SJCRH30 (cell line): Measurements from ENCODE around the gene SNCB. TPM values are rescaled to one million over a fixed set of nuclear protein-coding genes. Genes with fewer than 3 reads are reported as not detected.

Experiments used
- DNase-seq, 2 experiments: peaks; one replicate each; pipeline ENCODE4 v3.0.0-alpha.2; 2015 to 2020
- H3K27ac ChIP-seq: fragments of 250-450 bp; sonication (Bioruptor Pico); 2 replicates; pipeline ENCODE4 v1.5.1; 2020; ENCODE audit warnings: mild to moderate bottlenecking, moderate library complexity
- H3K27me3 ChIP-seq: fragments of 250-450 bp; sonication (Bioruptor Pico); 2 replicates; pipeline ENCODE4 v1.5.1; 2020; ENCODE audit warnings: mild to moderate bottlenecking, moderate library complexity
- H3K36me3 ChIP-seq: fragments of 250-450 bp; sonication (Bioruptor Pico); 2 replicates; pipeline ENCODE4 v1.5.1; 2020; ENCODE audit warnings: mild to moderate bottlenecking, moderate library complexity
- H3K4me1 ChIP-seq: fragments of 250-450 bp; sonication (Bioruptor Pico); 2 replicates; pipeline ENCODE4 v1.5.1; 2020; ENCODE audit warnings: mild to moderate bottlenecking, moderate library complexity
- H3K4me3 ChIP-seq: fragments of 250-450 bp; sonication (Bioruptor Pico); 2 replicates; pipeline ENCODE4 v1.5.1; 2020; ENCODE audit warnings: mild to moderate bottlenecking, moderate library complexity
- H3K9me3 ChIP-seq: fragments of 250-450 bp; sonication (Bioruptor Pico); replicated peaks from 2 replicates; pipeline ENCODE4 v1.5.1; 2020; ENCODE audit warnings: mild to moderate bottlenecking, moderate library complexity
- total RNA-seq: library from RNA; depleted of rRNA; stranded (reverse); fragments of >200 nt; shearing (Covaris generic); gene quantifications from 2 replicates; pipeline ENCODE4 v1.2.3, GENCODE V29; 2014

The SNCB gene
- total RNA-seq, 1 experiment from 2014 or later, result not detected

DNA sequence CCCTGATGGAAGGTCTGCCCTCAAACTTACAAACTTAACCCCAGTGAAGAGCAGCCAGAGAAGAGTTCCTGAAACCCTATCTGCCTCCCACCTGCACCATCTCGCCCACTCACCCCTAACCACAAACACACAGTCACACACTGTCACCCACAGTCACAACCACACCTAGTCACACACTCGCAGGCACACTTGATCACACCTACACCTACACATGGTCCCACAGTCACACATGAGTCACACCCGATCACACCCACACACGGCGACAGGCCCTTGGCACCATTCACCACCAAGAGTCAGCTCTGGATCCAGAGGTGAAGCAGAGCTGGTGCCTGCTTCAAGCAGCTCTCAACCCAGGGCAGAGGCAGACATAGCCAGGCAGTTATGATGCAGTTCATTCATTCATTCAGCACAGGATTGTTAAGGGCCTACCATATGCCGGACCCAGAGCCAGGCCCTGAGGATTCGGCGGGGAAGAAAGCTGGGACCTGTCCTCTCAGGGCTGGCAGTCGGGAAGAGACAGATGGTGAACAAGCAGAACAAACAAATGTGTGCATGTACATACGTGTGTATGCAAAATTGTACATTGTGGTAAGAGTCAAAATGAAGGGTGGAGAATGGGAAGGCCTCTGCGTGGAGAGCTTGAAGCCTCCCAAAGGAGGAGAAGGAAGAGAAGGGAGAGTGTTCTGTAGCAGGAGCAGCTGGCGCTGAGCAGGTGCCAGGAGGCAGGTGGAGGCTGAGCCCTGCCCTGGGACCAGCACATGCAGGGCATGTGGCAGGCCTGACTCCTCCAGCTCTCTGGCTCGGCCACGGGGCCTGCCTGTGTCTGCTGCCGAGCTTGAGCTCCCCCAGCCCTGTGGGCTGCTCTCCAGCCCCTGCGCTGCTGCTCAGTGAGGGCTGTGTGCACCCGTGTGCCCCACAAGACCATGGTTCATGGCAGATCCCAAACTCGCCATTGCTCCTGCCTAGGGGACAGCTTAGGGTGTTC lies 23.4 kb upstream of the SNCB start:
- no peaks in the 10 kb centered on the region for H3K9me3 ChIP-seq

DNA sequence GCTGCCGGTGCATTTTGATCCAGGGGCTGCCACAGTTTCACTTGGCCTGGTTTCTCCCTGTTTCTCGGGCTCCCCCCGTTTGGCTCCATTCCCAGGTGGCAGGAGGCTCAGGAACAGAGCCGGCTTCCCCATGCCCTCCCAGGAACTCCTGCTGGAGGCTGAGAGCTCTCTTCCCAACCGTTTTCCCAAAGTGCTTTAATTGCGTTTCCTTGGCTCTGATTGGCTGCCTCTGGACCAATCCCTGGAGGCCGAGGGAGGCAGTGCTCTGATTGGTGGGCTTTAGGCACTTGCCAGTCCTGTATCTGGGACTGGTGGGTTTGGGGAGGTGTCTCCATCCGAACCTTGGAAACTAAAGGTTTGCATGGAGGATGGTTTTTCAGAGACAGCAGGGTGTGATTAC lies 21.8 kb upstream of the SNCB start:
- peaks cover 3% of the 10 kb centered on the region; the same call in 1 of the 2 replicates for H3K4me1 ChIP-seq
- H3K27ac ChIP-seq, result no peak overlapping the region
- peak in 1 of 2 experiments; percentile 46 for DNase-seq
- no peaks in the 10 kb centered on the region for H3K36me3 ChIP-seq
- H3K9me3 ChIP-seq, result no peaks in the 10 kb centered on the region
- H3K4me3 ChIP-seq, result no peak overlapping the region
- H3K27me3 ChIP-seq, result no peaks in the 10 kb centered on the region

More for the DNA sequence above, 23.4 kb upstream of the SNCB start:
- no peak for DNase-seq
- H3K36me3 ChIP-seq, result no peaks in the 10 kb centered on the region
- H3K27ac ChIP-seq, result no peak overlapping the region
- H3K4me3 ChIP-seq, result no peak overlapping the region
- no peaks in the 10 kb centered on the region for H3K27me3 ChIP-seq
- H3K4me1 ChIP-seq, result no peaks in the 10 kb centered on the region

DNA sequence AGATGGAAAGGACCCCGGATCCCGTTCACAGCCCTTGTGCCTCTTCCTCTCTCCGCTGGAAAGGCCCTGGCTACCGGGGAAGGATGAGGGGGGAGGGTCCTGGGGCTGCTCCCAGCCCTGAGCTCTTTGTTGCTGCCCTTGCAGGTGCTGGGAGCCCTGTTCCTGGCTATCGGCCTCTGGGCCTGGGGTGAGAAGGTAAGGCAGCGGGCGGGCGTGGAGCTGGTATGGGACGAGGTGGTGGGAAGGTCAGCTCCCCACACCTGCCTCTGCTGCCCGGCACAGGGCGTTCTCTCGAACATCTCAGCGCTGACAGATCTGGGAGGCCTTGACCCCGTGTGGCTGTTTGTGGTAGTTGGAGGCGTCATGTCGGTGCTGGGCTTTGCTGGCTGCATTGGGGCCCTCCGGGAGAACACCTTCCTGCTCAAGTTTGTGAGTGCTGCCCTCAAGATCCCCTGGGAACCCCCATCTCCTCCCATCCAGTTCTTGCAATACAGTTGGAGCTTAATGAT lies 21.2 kb upstream of the SNCB start:
- Histone ChIP-seq H3K9me3 (no peaks in the 10 kb centered on the region), H3K4me1 (peaks cover 3% of the 10 kb centered on the region; the same call in 1 of the 2 replicates), H3K27ac (no peak overlapping the region), H3K27me3 (no peaks in the 10 kb centered on the region), H3K36me3 (no peaks in the 10 kb centered on the region), H3K4me3 (no peak overlapping the region)
- no peak for DNase-seq

DNA sequence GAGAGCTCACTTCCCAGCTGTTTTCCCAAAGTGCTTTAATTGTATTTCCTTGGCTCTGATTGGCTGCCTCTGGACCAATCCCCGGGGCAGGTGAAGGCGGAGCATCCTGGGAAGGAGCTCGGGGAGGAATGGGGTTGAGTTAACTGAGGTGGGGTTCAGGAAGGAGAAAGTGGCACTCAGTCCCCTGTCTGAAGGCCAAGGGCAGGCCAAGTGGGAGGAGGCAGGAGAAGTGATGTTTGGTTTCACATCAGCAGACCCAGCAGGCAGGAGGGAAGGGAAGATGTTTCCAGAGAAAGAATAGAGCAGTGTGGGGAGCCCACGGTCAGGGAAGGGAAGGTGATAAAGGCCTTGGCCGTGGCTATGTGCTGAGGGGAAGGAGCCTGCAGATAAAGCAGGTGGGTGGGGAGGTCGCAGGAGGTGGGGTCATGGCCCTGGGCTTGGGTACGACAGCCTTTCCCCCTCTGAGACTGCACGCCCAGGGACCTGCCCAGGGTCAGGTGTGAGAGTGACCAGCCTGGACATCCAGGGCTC lies 20.1 kb upstream of the SNCB start:
- H3K4me1 ChIP-seq, result peaks cover 3% of the 10 kb centered on the region; the same call in 1 of the 2 replicates
- no peak overlapping the region for H3K27ac ChIP-seq
- H3K36me3 ChIP-seq, result no peaks in the 10 kb centered on the region
- peak in 1 of 2 experiments; percentile 44 for DNase-seq
- no peaks in the 10 kb centered on the region for H3K9me3 ChIP-seq
- H3K4me3 ChIP-seq, result no peak overlapping the region
- no peaks in the 10 kb centered on the region for H3K27me3 ChIP-seq

DNA sequence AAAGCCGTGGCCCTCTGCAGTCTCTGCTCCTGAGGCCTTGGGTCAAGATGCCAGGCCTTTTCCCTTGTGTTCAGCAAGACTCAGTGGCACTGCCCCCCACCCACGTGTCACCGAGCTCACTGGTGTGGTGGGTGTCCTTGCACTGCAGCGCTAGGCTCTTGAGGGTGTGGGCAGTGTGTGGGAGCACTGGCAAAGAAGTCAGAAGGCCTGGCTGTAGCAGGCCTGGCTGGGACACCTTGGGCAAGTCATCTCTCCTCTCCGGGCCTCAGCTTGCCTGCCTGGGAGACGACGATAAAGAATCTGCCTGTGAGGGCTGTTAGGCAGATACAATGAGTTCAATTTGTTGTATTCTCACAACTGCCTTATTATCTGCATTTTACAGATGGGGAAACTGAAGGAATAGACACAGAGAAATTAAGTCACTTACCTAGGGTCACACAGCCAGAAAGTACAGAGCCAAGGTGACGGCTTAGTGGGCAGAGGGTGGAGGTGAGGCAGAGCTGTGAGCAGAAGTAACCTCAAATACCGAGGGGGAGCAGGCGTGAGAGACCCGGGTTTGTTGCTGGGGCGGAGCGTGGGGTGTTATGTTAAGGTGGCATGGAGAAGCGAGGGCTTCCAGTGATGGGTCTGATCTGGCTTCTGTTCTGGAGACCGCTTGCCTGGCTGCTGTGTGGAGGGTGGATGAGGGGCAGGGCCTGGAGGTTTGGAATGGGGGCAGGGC lies 18.3 kb upstream of the SNCB start:
- H3K27me3 ChIP-seq, result peaks cover under 1% of the 10 kb centered on the region; the same call in 1 of the 2 replicates
- H3K4me1 ChIP-seq, result peaks cover 3% of the 10 kb centered on the region; the same call in 1 of the 2 replicates
- H3K9me3 ChIP-seq, result no peaks in the 10 kb centered on the region
- no peak for DNase-seq
- H3K4me3 ChIP-seq, result peak overlapping the region; percentile 69
- no peak overlapping the region for H3K27ac ChIP-seq
- H3K36me3 ChIP-seq, result no peaks in the 10 kb centered on the region

DNA sequence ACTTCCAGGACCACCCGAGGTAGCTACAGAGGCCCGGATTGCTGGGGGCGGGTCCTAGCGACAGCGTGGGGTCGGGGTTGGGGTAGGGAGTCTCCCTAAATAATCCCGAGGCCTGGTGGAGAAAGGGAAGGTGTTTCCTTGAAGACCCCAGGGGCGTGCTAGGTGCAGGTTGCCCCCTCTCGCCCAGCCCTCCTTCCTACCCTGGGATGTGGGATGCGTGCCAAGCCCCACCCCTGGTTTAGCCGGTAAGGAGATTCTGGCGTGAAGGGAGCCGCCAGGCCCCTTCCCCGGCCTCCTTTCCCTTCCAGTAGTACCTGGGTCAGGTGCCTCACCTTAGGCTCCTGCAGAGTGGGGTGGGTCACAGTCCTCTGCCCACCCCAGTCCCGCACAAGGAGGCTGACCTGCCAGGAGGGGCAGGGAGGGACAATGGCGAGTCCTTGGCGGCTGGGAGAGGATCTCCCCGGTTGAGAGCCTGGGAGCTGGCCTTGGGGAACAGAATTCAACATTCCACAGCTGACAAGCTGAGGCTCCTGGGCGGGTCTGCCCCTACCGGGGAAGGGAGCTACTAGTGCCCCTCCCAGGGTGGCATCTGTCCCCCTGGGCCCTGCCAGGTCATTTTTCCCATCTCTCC lies 17.6 kb upstream of the SNCB start:
- no peaks in the 10 kb centered on the region for H3K9me3 ChIP-seq
- peaks cover 3% of the 10 kb centered on the region; the same call in 1 of the 2 replicates for H3K4me1 ChIP-seq
- no peaks in the 10 kb centered on the region for H3K36me3 ChIP-seq
- peak overlapping the region; percentile 69 for H3K4me3 ChIP-seq
- H3K27me3 ChIP-seq, result peaks cover 4% of the 10 kb centered on the region; the same call in 1 of the 2 replicates
- DNase-seq, result peak; percentile 64 to 68
- H3K27ac ChIP-seq, result peak overlapping the region; percentile 38; the same call in 1 of the 2 replicates

DNA sequence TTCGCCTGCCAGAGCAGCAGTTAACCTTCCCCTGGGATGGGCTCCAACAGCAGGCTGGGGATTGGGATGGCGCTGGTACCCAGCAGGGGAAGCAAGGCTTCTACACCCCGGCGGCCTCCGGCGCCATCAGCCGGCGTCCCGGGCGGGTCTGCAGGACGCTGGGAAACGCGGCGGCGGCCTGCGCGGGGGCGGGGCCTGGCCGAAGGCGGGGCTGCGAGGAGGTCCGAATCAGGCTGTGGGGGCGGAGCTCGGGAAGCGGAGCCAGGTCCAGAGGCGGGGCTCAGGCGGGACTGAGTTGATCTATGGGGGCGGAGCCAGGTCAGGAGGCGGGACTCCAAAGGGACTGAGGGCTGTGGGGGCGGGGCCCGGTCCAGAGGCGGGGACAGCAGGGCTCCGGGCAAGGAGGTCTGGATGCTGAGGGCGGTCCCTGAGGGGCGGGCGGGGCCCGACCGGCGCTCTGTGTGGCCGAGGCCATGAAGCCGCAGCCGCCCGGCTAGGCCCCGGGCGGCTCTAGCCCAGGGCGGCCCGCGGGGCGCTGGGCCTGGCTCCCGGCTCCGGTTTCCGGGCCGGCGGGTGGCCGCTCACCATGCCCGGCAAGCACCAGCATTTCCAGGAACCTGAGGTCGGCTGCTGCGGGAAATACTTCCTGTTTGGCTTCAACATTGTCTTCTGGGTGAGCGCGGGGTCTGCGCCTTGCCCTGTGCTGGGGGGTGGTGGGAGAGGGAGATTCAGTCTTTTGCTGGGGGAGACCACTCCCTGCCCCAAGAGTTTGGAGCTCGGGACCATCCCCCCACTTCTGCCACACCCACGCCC lies 16.9 kb upstream of the SNCB start, which contains the start of gene TSPAN17:
Gene TSPAN17, plus strand, starts transcription at position 455 of the 813 bp plus-strand sequence. Its CDS starts 132 bp downstream, at position 587.
- H3K27ac ChIP-seq, result peak within 1 kb of the TSS; percentile 38; the same call in 1 of the 2 replicates
- no peaks in the 10 kb centered on the region for H3K9me3 ChIP-seq
- peak; percentile 100 for DNase-seq
- no peaks in the 10 kb centered on the region for H3K36me3 ChIP-seq
- peaks cover 3% of the 10 kb centered on the region; the same call in 1 of the 2 replicates for H3K4me1 ChIP-seq
- H3K4me3 ChIP-seq, result peak within 1 kb of the TSS; percentile 69
- peaks cover 4% of the 10 kb centered on the region; the same call in 1 of the 2 replicates for H3K27me3 ChIP-seq

DNA sequence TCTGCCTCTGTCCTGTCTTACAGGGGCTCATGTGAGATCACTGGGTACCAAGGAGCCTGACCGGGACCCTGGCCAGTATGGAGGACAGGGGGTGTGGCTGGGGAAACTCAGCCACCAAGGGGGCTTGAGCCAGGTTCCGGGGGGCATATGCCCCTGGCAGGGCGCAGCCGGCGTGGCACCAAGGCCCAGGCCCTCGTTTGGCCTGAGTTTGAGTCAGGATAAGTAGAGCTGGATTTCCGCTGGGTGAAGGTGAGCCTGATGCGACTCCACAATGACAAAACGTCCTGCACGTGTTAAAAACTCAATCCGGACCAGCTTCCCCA lies 16.3 kb upstream of the SNCB start:
- H3K4me1 ChIP-seq, result peaks cover 3% of the 10 kb centered on the region; the same call in 1 of the 2 replicates
- H3K27me3 ChIP-seq, result peaks cover 4% of the 10 kb centered on the region; the same call in 1 of the 2 replicates
- peak overlapping the region; percentile 10; the same call in 1 of the 2 replicates for H3K27ac ChIP-seq
- peak overlapping the region; percentile 69 for H3K4me3 ChIP-seq
- no peaks in the 10 kb centered on the region for H3K36me3 ChIP-seq
- H3K9me3 ChIP-seq, result no peaks in the 10 kb centered on the region
- no peak for DNase-seq

DNA sequence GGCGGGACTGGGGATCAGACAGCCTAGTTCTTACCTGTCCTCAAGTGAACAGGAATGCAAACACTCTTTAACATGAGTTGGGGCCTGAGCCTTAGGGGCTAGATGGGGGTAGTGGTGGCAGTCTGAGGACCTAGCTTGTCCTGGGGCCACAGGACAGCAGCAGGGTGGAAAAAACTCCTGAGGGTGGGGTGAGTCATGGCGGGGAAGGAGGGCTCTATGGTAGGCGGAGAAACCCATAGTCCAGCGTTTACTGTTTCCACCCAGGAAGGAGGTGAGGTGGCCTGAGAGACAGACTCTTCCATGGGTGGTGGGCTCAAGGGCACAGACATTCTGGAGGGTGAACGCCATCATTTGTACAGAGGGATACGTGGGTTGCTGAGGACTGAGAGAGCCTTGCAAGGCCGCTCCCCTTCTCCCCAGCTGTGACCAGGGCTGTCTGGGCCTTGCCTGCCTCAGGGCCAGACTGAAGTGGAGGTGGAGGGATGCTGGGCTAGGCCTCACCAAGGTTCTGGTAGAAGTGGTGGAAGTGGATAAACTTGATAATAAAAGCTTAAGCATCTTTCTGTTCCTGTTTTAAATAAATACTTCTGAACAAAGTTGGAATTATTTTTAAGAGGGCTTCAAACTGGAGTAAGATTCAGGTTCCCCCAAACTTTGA lies 15.8 kb upstream of the SNCB start:
- Histone ChIP-seq H3K27me3 (peaks cover 6% of the 10 kb centered on the region; the same call in 1 of the 2 replicates), H3K4me3 (no peak overlapping the region; the same call in 1 of the 2 replicates), H3K9me3 (no peaks in the 10 kb centered on the region), H3K4me1 (peaks cover 3% of the 10 kb centered on the region; the same call in 1 of the 2 replicates), H3K36me3 (no peaks in the 10 kb centered on the region), H3K27ac (no peak overlapping the region)
- no peak for DNase-seq

DNA sequence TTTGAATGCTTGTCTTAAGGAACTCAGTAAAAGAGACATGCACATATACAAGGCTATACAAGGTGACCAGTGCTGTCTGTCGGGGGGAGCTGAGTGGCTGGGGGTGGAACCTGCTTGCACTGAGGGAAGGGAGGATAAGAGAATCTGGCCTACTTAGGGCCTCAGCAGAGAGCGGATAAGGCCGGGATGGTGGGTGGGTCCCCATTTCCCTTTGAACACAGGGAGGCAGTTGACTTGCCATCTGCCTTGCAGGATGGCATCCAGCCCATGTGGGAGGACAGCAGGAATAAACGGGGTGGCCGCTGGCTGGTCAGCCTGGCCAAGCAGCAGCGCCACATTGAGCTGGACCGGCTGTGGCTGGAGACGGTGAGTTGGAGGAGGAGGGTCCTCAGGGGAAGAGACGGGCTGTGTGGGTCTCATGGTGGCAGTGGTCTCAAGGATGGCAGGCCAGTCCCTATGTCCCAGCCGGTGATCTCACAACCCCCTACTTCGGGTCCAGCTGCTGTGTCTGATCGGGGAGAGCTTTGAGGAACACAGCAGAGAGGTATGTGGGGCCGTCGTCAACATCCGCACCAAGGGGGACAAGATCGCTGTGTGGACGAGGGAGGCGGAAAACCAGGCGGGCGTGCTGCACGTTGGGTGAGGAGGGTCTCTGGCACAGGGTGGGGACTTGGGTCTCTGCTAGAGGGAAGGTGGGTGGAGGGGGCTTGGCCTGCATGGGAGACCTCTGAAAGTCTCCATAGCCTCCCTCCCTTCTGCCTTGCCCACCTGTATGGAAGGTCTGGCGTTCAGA lies 14.7 kb upstream of the SNCB start:
- Histone ChIP-seq H3K9me3 (no peaks in the 10 kb centered on the region), H3K27me3 (peaks cover 13% of the 10 kb centered on the region), H3K27ac (no peak overlapping the region), H3K36me3 (no peaks in the 10 kb centered on the region), H3K4me1 (peaks cover 3% of the 10 kb centered on the region; the same call in 1 of the 2 replicates), H3K4me3 (no peak overlapping the region)
- DNase-seq, result no peak

DNA sequence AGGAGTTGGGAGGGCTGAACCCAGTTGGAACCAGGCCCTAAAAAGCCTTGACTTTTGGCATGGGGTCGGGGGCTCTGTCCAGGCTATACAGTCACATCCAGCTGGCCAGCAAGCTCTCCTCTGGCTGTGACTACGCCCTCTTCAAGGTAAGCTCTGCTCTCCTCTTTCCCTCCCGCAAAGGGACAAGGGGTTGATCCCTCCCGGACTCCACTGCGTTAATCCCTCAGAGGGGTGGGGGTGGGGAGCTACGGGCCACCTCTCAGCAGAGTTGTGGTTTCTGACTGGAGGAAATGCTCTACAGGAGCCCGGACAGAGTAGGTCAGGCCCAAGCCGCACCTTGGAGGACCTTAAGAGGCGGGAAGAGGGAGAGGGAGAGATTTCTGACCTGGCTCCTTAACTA lies 14.0 kb upstream of the SNCB start:
- Histone ChIP-seq H3K36me3 (no peaks in the 10 kb centered on the region), H3K4me1 (peaks cover 3% of the 10 kb centered on the region; the same call in 1 of the 2 replicates), H3K9me3 (no peaks in the 10 kb centered on the region), H3K27ac (no peak overlapping the region), H3K4me3 (no peak overlapping the region), H3K27me3 (peaks cover 13% of the 10 kb centered on the region)
- DNase-seq, result no peak

DNA sequence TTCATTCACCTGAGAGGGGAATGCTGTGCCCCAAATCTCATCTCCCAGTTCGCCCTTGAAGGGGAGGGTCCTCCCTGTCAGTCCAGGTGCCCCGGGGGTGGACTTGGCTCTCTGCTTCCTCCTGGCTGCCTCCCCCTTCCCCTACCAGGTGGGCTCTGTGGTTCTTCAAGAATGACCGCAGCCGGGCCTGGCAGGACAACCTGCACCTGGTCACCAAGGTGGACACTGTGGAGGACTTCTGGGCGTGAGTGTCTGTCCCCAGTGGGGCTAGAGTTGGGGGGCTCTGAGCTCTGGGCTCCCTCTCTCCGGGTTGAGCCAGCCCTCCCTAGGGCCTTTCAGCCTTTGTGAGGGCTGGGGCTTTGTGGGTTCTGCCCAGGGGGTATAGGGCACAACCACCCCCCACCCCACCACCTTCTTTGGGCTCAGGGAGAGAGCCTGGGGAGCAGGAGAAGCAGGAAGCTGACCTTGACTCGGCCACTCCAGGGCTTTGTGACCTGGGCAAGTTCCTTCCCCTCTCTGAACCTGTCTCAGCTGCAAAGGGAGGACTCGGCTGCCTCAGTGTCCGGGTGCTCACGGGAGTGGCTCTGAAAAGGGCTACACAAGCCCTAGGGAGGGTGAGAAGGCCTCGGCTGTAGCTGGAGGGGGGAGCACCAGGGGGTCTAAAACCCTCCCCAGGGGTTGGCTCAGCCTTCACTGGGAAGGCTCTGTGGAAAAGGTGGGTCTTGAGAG lies 13.3 kb upstream of the SNCB start:
- no peak overlapping the region for H3K27ac ChIP-seq
- peaks cover 3% of the 10 kb centered on the region; the same call in 1 of the 2 replicates for H3K4me1 ChIP-seq
- H3K36me3 ChIP-seq, result no peaks in the 10 kb centered on the region
- peaks cover 13% of the 10 kb centered on the region for H3K27me3 ChIP-seq
- no peak for DNase-seq
- H3K4me3 ChIP-seq, result no peak overlapping the region
- H3K9me3 ChIP-seq, result no peaks in the 10 kb centered on the region
